SK-N-SH (cell line): ENCODE measurements around the gene OR5H15. TPM values are rescaled to one million over a fixed set of nuclear protein-coding genes. Genes with fewer than 3 reads are reported as not detected.
"Not testable (repeated sequence)": the region's sequence is repeated elsewhere in the genome, so short reads cannot be mapped to it uniquely, and the experiment has no call there.

Source experiments
- CTCF ChIA-PET: fragments of 300-600, 350-600 bp; formaldehyde crosslinking; extraction: SDS; loops from one replicate; lab custom pipeline; 2021; lab: Yijun Ruan, JAX
- POLR2A ChIA-PET: fragments of 350-600 bp; sonication (Branson Sonifier 250); formaldehyde crosslinking; extraction: SDS; loops from one replicate; lab custom pipeline; 2020; ENCODE audit warnings: antibody characterized with exemption, inconsistent platforms; lab: Yijun Ruan, JAX
- DNase-seq: peaks from one replicate; pipeline ENCODE4 v3.0.0; 2012
- H2AFZ ChIP-seq: fragments of 200-600 bp; sonication (generic); 2 replicates; pipeline ENCODE4 v1.8.1; 2016; ENCODE audit warnings: antibody characterized with exemption, mild to moderate bottlenecking, low read depth
- H3F3A ChIP-seq: fragments of 200-600 bp; sonication (generic); replicated peaks from 2 replicates; pipeline ENCODE3; 2016; ENCODE audit warnings: antibody characterized with exemption, mild to moderate bottlenecking; ENCODE audit not compliant: insufficient read depth
- H3K27ac ChIP-seq, 2 experiments: fragments of 200-500 bp in 1 of 2; fragments of 200-600 bp in 1 of 2; sonication (Bioruptor generic) in 1 of 2; sonication (generic), shearing (Covaris generic) in 1 of 2; 2 replicates each; pipeline versions ENCODE4 v1.5.1 to v1.6.1; 2014 to 2016; ENCODE audit warnings: low read depth in 2 of 2, inconsistent platforms in 1 of 2, low read length in 1 of 2, mild to moderate bottlenecking in 1 of 2, mixed read lengths in 1 of 2
- H3K27me3 ChIP-seq: fragments of 200-600 bp; sonication (generic), shearing (Covaris generic); 2 replicates; pipeline ENCODE4 v1.6.1; 2016; ENCODE audit warnings: mixed run types; ENCODE audit not compliant: insufficient read depth
- H3K36me3 ChIP-seq, 2 experiments: fragments of 200-500 bp in 1 of 2; fragments of 200-600 bp in 1 of 2; sonication (Bioruptor generic) in 1 of 2; sonication (generic) in 1 of 2; replicated peaks in 1 of 2; 2 replicates each; pipeline versions ENCODE3 to v1.5.1; 2014 to 2016; ENCODE audit warnings: low read length in 1 of 2, mild to moderate bottlenecking in 1 of 2; ENCODE audit not compliant: insufficient read depth in 2 of 2, control insufficient read depth in 1 of 2
- H3K4me1 ChIP-seq, 2 experiments: fragments of 200-500 bp in 1 of 2; fragments of 200-600 bp in 1 of 2; sonication (Bioruptor generic) in 1 of 2; sonication (generic), shearing (Covaris generic) in 1 of 2; 2 replicates each; pipeline versions ENCODE4 v1.5.1 to v1.6.1; 2014 to 2016; ENCODE audit warnings: low read depth in 1 of 2, low read length in 1 of 2, mixed run types in 1 of 2; ENCODE audit not compliant: insufficient read depth in 2 of 2, control insufficient read depth in 1 of 2
- H3K4me2 ChIP-seq: fragments of 200-600 bp; sonication (generic), shearing (Covaris generic); 2 replicates; pipeline ENCODE4 v1.6.1; 2017; ENCODE audit warnings: mixed run types
- H3K4me3 ChIP-seq, 2 experiments: fragments of 200-500 bp in 1 of 2; fragments of 200-600 bp in 1 of 2; sonication (Bioruptor generic) in 1 of 2; sonication (generic), shearing (Covaris generic) in 1 of 2; 2 replicates each; pipeline versions ENCODE4 v1.5.1 to v1.8.1; 2014 to 2016; ENCODE audit warnings: low read depth in 2 of 2, inconsistent platforms in 1 of 2, low read length in 1 of 2, mild to moderate bottlenecking in 1 of 2, mixed read lengths in 1 of 2, moderate library complexity in 1 of 2
- H3K79me2 ChIP-seq: fragments of 200-600 bp; sonication (generic); 2 replicates; pipeline ENCODE4 v1.8.1; 2017; ENCODE audit warnings: mild to moderate bottlenecking; ENCODE audit not compliant: insufficient read depth
- H3K9ac ChIP-seq: fragments of 200-600 bp; sonication (generic); 2 replicates; pipeline ENCODE4 v1.6.1; 2017; ENCODE audit warnings: mixed run types
- H3K9me2 ChIP-seq: fragments of 200-600 bp; sonication (generic); 2 replicates; pipeline ENCODE4 v1.6.1; 2017; ENCODE audit warnings: mixed run types
- H3K9me3 ChIP-seq: fragments of 200-600 bp; sonication (generic); 2 replicates; pipeline ENCODE4 v1.6.1; 2017; ENCODE audit warnings: mixed run types, mild to moderate bottlenecking, moderate library complexity
- H4K20me1 ChIP-seq: fragments of 200-600 bp; sonication (generic); 2 replicates; pipeline ENCODE4 v1.6.1; 2017; ENCODE audit warnings: mild to moderate bottlenecking, mixed run types; ENCODE audit not compliant: insufficient read depth
- CTCF ChIP-seq: fragments of 200-600 bp; sonication (generic); IDR thresholded peaks from 2 replicates; pipeline ENCODE4 v1.6.1; 2017; ENCODE audit warnings: antibody characterized with exemption, mild to moderate bottlenecking, moderate library complexity
- ELF1 ChIP-seq: IDR thresholded peaks from 2 replicates; pipeline ENCODE4 v1.4.0; 2012
- EZH2phosphoT487 ChIP-seq: fragments of 200-600 bp; sonication (generic); IDR thresholded peaks from 2 replicates; pipeline ENCODE4 v1.6.1; 2017; ENCODE audit warnings: low read depth, mixed run types, mild to moderate bottlenecking, antibody characterized with exemption, moderate library complexity, borderline replicate concordance
- GABPA ChIP-seq: IDR thresholded peaks from 2 replicates; pipeline ENCODE4 v1.4.0; 2012; ENCODE audit warnings: low read depth, mild to moderate bottlenecking
- GATA2 ChIP-seq: sonication (generic); formaldehyde crosslinking; IDR thresholded peaks from 2 replicates; pipeline ENCODE4 v1.5.0; 2020; ENCODE audit warnings: mild to moderate bottlenecking, missing genetic modification reagents
- JUND ChIP-seq: IDR thresholded peaks from 2 replicates; pipeline ENCODE4 v1.4.0; 2012
- MXI1 ChIP-seq: IDR thresholded peaks from 2 replicates; pipeline ENCODE4 v1.6.1; 2012; ENCODE audit warnings: mild to moderate bottlenecking, low read depth, low read length, improper control_type of control experiment
- NFIC ChIP-seq: IDR thresholded peaks from 2 replicates; pipeline ENCODE4 v1.4.0; 2012; ENCODE audit warnings: borderline replicate concordance
- RAD21 ChIP-seq: IDR thresholded peaks from 2 replicates; pipeline ENCODE4 v1.6.1; 2012; ENCODE audit warnings: mild to moderate bottlenecking, low read length
- RFX5 ChIP-seq: IDR thresholded peaks from 2 replicates; pipeline ENCODE4 v1.6.1; 2012; ENCODE audit warnings: mild to moderate bottlenecking, improper control_type of control experiment, low read length
- SMC3 ChIP-seq: IDR thresholded peaks from 2 replicates; pipeline ENCODE4 v1.6.1; 2012; ENCODE audit warnings: low read depth, low read length, improper control_type of control experiment
- TAF1 ChIP-seq: IDR thresholded peaks from 2 replicates; pipeline ENCODE4 v1.6.1; 2012; ENCODE audit warnings: low read depth, mild to moderate bottlenecking, low read length, moderate library complexity, borderline replicate concordance
- TEAD4 ChIP-seq: IDR thresholded peaks from 2 replicates; pipeline ENCODE4 v1.4.0; 2012; ENCODE audit warnings: mild to moderate bottlenecking, borderline replicate concordance; ENCODE audit not compliant: insufficient read depth
- YY1 ChIP-seq: IDR thresholded peaks from 2 replicates; pipeline ENCODE4 v1.4.0; 2012; ENCODE audit warnings: low read depth, mild to moderate bottlenecking
- WGBS: methylation state at CpG from one replicate; pipeline ENCODE4 v1.1.6; 2017; ENCODE audit warnings: low lambda C conversion rate; 5-methylcytosine and 5-hydroxymethylcytosine counted together
- polyA plus RNA-seq, 3 experiments: library from polyadenylated mRNA; depleted of rRNA; stranded (reverse); fragments of >200 nt; gene quantifications; 2 replicates each; pipeline ENCODE4 v1.2.3, GENCODE V29; 2012
- TF ChIP-seq, protein P1 (sequence below): IDR thresholded peaks from 2 replicates; pipeline ENCODE4 v1.6.1; 2012; ENCODE audit warnings: mild to moderate bottlenecking, low read depth, low read length, moderate library complexity

OR5H15 gene
- polyA plus RNA-seq, 1 of the 3 experiments (the other 2 are of a cell fraction) = not detected

DNA sequence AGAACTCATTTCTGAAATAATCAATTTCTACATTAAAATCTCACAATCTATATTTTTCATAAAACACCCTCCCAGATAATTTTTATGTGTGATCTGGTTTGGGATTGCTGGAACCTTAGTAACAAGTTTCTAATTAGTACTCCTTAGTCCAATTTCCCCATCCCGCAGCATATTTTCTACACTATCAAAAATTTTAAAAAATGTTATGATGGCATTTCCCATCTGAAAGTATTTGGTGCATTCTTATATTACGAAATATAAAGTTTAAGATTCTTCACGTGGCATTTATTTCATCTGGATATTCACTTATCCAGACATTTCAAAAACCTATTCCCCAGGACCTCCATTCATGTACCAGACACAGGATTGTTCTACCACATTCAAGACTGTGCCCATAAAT is 17.7 kb upstream of the OR5H15 start:
- H3K9me3 ChIP-seq = no peaks in the 10 kb centered on the region
- ChIA-PET POLR2A (no interaction called here), CTCF (no interaction called here)
- no peaks in the 10 kb centered on the region for H3K27me3 ChIP-seq
- no peaks in the 10 kb centered on the region for H3K4me1 ChIP-seq
- H3K4me3 ChIP-seq = no peak overlapping the region
- no peak overlapping the region for H3K4me2 ChIP-seq
- no peak overlapping the region for H3K9ac ChIP-seq
- H3F3A ChIP-seq = no peaks in the 10 kb centered on the region
- TF ChIP-seq JUND (no peak), RFX5 (no peak), TAF1 (no peak), SMC3 (no peak), GABPA (no peak), GATA2 (CRISPR knock-in tag) (no peak), CTCF (no peak), NFIC (no peak)
- TF ChIP-seq, all 33 proteins: peak for 0
- Histone ChIP-seq H3K36me3 (no peaks in the 10 kb centered on the region), H3K9me2 (no peaks in the 10 kb centered on the region), H3K79me2 (no peaks in the 10 kb centered on the region), H4K20me1 (no peaks in the 10 kb centered on the region), H2AFZ (no peak overlapping the region), H3K27ac (no peak overlapping the region)
- WGBS = 2% methylated on average over 3 of the region's 3 CpGs
- no peak for DNase-seq

- H2AFZ ChIP-seq, H3K27ac ChIP-seq, H3K4me3 ChIP-seq: not testable (repeated sequence)
Measured at GRCh38 chr3:98149456-98149855, 17.0 kb upstream of the OR5H15 start.

DNA sequence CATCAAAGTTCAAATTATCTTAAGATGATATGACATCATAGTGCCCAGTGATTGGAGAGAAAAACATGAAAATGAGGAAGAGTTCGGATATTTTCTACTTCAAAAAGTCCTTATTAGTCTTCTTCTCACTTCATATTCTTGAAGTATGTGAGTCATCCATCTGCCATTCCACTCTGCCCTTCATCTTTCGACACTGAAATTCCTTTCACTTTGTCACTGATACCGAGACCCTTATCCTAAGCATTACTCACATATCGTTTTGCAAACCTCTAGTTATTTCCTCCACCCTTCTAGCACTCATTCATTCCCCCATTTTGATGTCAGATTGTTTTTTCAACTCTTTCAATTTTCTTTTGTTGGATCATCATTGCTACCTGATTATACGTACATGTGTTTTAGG is 15.3 kb upstream of the OR5H15 start:
- no peak for TF ChIP-seq ELF1
- TF ChIP-seq EZH2phosphoT487 = no peak
- no peak for TF ChIP-seq MXI1
- TF ChIP-seq YY1 = no peak
- no peak for TF ChIP-seq RAD21
- TF ChIP-seq RFX5 = no peak
- TF ChIP-seq, protein P1, sequence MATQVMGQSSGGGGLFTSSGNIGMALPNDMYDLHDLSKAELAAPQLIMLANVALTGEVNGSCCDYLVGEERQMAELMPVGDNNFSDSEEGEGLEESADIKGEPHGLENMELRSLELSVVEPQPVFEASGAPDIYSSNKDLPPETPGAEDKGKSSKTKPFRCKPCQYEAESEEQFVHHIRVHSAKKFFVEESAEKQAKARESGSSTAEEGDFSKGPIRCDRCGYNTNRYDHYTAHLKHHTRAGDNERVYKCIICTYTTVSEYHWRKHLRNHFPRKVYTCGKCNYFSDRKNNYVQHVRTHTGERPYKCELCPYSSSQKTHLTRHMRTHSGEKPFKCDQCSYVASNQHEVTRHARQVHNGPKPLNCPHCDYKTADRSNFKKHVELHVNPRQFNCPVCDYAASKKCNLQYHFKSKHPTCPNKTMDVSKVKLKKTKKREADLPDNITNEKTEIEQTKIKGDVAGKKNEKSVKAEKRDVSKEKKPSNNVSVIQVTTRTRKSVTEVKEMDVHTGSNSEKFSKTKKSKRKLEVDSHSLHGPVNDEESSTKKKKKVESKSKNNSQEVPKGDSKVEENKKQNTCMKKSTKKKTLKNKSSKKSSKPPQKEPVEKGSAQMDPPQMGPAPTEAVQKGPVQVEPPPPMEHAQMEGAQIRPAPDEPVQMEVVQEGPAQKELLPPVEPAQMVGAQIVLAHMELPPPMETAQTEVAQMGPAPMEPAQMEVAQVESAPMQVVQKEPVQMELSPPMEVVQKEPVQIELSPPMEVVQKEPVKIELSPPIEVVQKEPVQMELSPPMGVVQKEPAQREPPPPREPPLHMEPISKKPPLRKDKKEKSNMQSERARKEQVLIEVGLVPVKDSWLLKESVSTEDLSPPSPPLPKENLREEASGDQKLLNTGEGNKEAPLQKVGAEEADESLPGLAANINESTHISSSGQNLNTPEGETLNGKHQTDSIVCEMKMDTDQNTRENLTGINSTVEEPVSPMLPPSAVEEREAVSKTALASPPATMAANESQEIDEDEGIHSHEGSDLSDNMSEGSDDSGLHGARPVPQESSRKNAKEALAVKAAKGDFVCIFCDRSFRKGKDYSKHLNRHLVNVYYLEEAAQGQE = no peak
- TF ChIP-seq TEAD4 = no peak
- no peaks in the 10 kb centered on the region for H3K9me3 ChIP-seq
- no peak overlapping the region for H3K4me2 ChIP-seq
- no peak overlapping the region for H3K4me3 ChIP-seq
- no peak overlapping the region for H2AFZ ChIP-seq
- no peak overlapping the region for H3K9ac ChIP-seq
- no peaks in the 10 kb centered on the region for H3K9me2 ChIP-seq
- H3K4me1 ChIP-seq = no peaks in the 10 kb centered on the region
- H3K27ac ChIP-seq = no peak overlapping the region
- DNase-seq = no peak
- no peaks in the 10 kb centered on the region for H4K20me1 ChIP-seq
- H3K27me3 ChIP-seq = no peaks in the 10 kb centered on the region
- H3K79me2 ChIP-seq = no peaks in the 10 kb centered on the region
- WGBS = 3% methylated on average over 5 of the region's 5 CpGs
- H3K36me3 ChIP-seq = no peaks in the 10 kb centered on the region
- H3F3A ChIP-seq = no peaks in the 10 kb centered on the region
- ChIA-PET CTCF (no interaction called here), POLR2A (no interaction called here)

More at GRCh38 chr3:98149456-98149855, 17.0 kb upstream of the OR5H15 start:
- H3K36me3 ChIP-seq, POLR2A ChIA-PET, DNase-seq, H3F3A ChIP-seq, H3K9me3 ChIP-seq, H3K4me2 ChIP-seq, H4K20me1 ChIP-seq, H3K79me2 ChIP-seq, H3K9me2 ChIP-seq, H3K27me3 ChIP-seq, H3K4me1 ChIP-seq, H3K9ac ChIP-seq: not testable (repeated sequence)
- CTCF ChIA-PET = interaction anchor here (0.6 kb wide), 1 partner anchor 911 kb away, joined by 3 read pairs; no protein-coding TSS in a partner anchor
- WGBS = 0% methylated on average over 4 of the region's 4 CpGs
